Trophoblast cell (in vitro differentiated cells and primary cell): ENCODE measurements around the gene TRIM27.
A peak's percentile ranks its signal among the peaks of the same experiment; 100 is the strongest.

Source experiments
- DNase-seq, 2 donors: peaks; one replicate each; pipeline ENCODE4 v3.0.0-alpha.2; 2016
- H2AFZ ChIP-seq: 2 replicates; pipeline ENCODE4 v1.6.1; 2013; ENCODE audit warnings: low read length, moderate library complexity, mild to moderate bottlenecking; ENCODE audit not compliant: insufficient read depth, poor library complexity
- H2AK5ac ChIP-seq: 2 replicates; pipeline ENCODE4 v1.6.1; 2013; ENCODE audit warnings: mild to moderate bottlenecking, low read length
- H2BK120ac ChIP-seq: 2 replicates; pipeline ENCODE4 v1.6.1; 2013; ENCODE audit warnings: low read length, mild to moderate bottlenecking, moderate library complexity; ENCODE audit not compliant: insufficient read depth, poor library complexity
- H2BK12ac ChIP-seq: 2 replicates; pipeline ENCODE4 v1.6.1; 2013; ENCODE audit warnings: mild to moderate bottlenecking, low read length, moderate library complexity
- H2BK5ac ChIP-seq: 2 replicates; pipeline ENCODE4 v1.6.1; 2013; ENCODE audit warnings: low read length, low read depth, moderate library complexity, mild to moderate bottlenecking; ENCODE audit not compliant: poor library complexity
- H3K14ac ChIP-seq: 2 replicates; pipeline ENCODE4 v1.6.1; 2013; ENCODE audit warnings: mild to moderate bottlenecking, low read length
- H3K18ac ChIP-seq: 2 replicates; pipeline ENCODE4 v1.6.1; 2013; ENCODE audit warnings: mild to moderate bottlenecking, low read length
- H3K23ac ChIP-seq: 2 replicates; pipeline ENCODE4 v1.6.1; 2013; ENCODE audit warnings: low read length
- H3K27ac ChIP-seq: 2 replicates; pipeline ENCODE4 v1.5.1; 2013; ENCODE audit warnings: low read depth, mild to moderate bottlenecking, inconsistent platforms, low read length, moderate library complexity
- H3K27me3 ChIP-seq: 2 replicates; pipeline ENCODE4 v1.6.1; 2013; ENCODE audit warnings: inconsistent platforms, mild to moderate bottlenecking, low read length, moderate library complexity; ENCODE audit not compliant: insufficient read depth
- H3K36me3 ChIP-seq, 2 experiments: 1 replicate in 1 of 2; 2 replicates in 1 of 2; pipeline ENCODE4 v1.6.1; 2013; ENCODE audit warnings: low read length in 2 of 2, mild to moderate bottlenecking in 2 of 2, moderate library complexity in 1 of 2; ENCODE audit not compliant: insufficient read depth in 2 of 2, control insufficient read depth in 1 of 2
- H3K4ac ChIP-seq: 2 replicates; pipeline ENCODE4 v1.6.1; 2013; ENCODE audit warnings: low read depth, mild to moderate bottlenecking, low read length, moderate library complexity
- H3K4me1 ChIP-seq, 2 experiments: 1 replicate in 1 of 2; 2 replicates in 1 of 2; pipeline ENCODE4 v1.6.1; 2013; ENCODE audit warnings: low read length in 2 of 2, mild to moderate bottlenecking in 2 of 2, moderate library complexity in 1 of 2; ENCODE audit not compliant: insufficient read depth in 2 of 2, control insufficient read depth in 1 of 2
- H3K4me2 ChIP-seq: 2 replicates; pipeline ENCODE4 v1.6.1; 2013; ENCODE audit warnings: inconsistent platforms, mild to moderate bottlenecking, low read length, moderate library complexity
- H3K4me3 ChIP-seq: 2 replicates; pipeline ENCODE4 v1.5.1; 2013; ENCODE audit warnings: mild to moderate bottlenecking, low read depth, low read length, inconsistent platforms
- H3K79me1 ChIP-seq: one replicate; pipeline ENCODE4 v1.6.1; 2013; ENCODE audit warnings: low read length
- H3K79me2 ChIP-seq: 2 replicates; pipeline ENCODE4 v1.6.1; 2013; ENCODE audit warnings: low read length, mild to moderate bottlenecking; ENCODE audit not compliant: control insufficient read depth, insufficient read depth, poor library complexity
- H3K9ac ChIP-seq: 2 replicates; pipeline ENCODE4 v1.6.1; 2013; ENCODE audit warnings: mild to moderate bottlenecking, low read length
- H3K9me3 ChIP-seq: 2 replicates; pipeline ENCODE4 v1.6.1; 2013; ENCODE audit warnings: low read depth, mild to moderate bottlenecking, control low read depth, inconsistent platforms, low read length; ENCODE audit not compliant: insufficient read depth
- H4K12ac ChIP-seq: 2 replicates; pipeline ENCODE4 v1.6.1; 2013; ENCODE audit warnings: low read depth, mild to moderate bottlenecking, low read length, moderate library complexity
- H4K8ac ChIP-seq: 2 replicates; pipeline ENCODE4 v1.6.1; 2013; ENCODE audit warnings: low read depth, mild to moderate bottlenecking, low read length, moderate library complexity
- H4K91ac ChIP-seq: one replicate; pipeline ENCODE4 v1.6.1; 2013; ENCODE audit warnings: low read depth, mild to moderate bottlenecking, low read length, moderate library complexity
- WGBS: extraction: QIAGEN DNeasy Blood & Tissue Kit; methylation state at CpG from one replicate; pipeline ENCODE4 v1.1.7; 2013; ENCODE audit warnings: missing lambda C conversion rate; ENCODE audit not compliant: insufficient read length, insufficient coverage; ENCODE audit errors: extremely low coverage; 5-methylcytosine and 5-hydroxymethylcytosine counted together

TRIM27 gene

GRCh38 chr6:28898710-28898965 lies 25.1 kb downstream of the TRIM27 start:
- no peak overlapping the region for H2AFZ ChIP-seq
- no peak overlapping the region for H3K18ac ChIP-seq
- no peak overlapping the region for H2BK12ac ChIP-seq
- H4K12ac ChIP-seq = no peak overlapping the region
- H3K4me1 ChIP-seq = no peaks in the 10 kb centered on the region
- H2BK120ac ChIP-seq = no peak overlapping the region
- no peak overlapping the region for H3K27ac ChIP-seq
- H3K9me3 ChIP-seq = no peaks in the 10 kb centered on the region
- no peak overlapping the region for H3K23ac ChIP-seq
- no CpG with 5 or more reads among the region's 2 CpGs for WGBS
- H2BK5ac ChIP-seq = no peak overlapping the region
- no peak overlapping the region for H3K4ac ChIP-seq
- peaks cover 12% of the 10 kb centered on the region for H3K79me1 ChIP-seq
- peaks cover 7 to 22% of the 10 kb centered on the region in 2 experiments for H3K36me3 ChIP-seq
- no peak overlapping the region for H3K4me2 ChIP-seq
- H3K27me3 ChIP-seq = no peaks in the 10 kb centered on the region
- peaks cover 3% of the 10 kb centered on the region for H3K79me2 ChIP-seq
- no peak overlapping the region for H4K91ac ChIP-seq
- no peak overlapping the region for H3K14ac ChIP-seq
- H2AK5ac ChIP-seq = no peak overlapping the region
- H3K4me3 ChIP-seq = no peak overlapping the region
- no peak overlapping the region for H4K8ac ChIP-seq
- no peak overlapping the region for H3K9ac ChIP-seq
- no peak for DNase-seq

GRCh38 chr6:28897369-28897745 lies 26.4 kb downstream of the TRIM27 start:
- H3K4me2 ChIP-seq = peak overlapping the region; percentile 69
- H3K4me1 ChIP-seq = no peaks in the 10 kb centered on the region
- no peak overlapping the region for H2AK5ac ChIP-seq
- H3K4me3 ChIP-seq = no peak overlapping the region
- H3K27me3 ChIP-seq = no peaks in the 10 kb centered on the region
- WGBS = no CpG with 5 or more reads among the region's 1 CpG
- no peak overlapping the region for H2AFZ ChIP-seq
- no peak overlapping the region for H3K18ac ChIP-seq
- no peak overlapping the region for H2BK5ac ChIP-seq
- H2BK12ac ChIP-seq = no peak overlapping the region
- H3K9ac ChIP-seq = no peak overlapping the region
- no peak overlapping the region for H3K23ac ChIP-seq
- H3K79me2 ChIP-seq = peaks cover 3% of the 10 kb centered on the region
- no peak overlapping the region for H4K12ac ChIP-seq
- no peak overlapping the region for H3K27ac ChIP-seq
- no peak overlapping the region for H2BK120ac ChIP-seq
- H3K79me1 ChIP-seq = peaks cover 12% of the 10 kb centered on the region
- no peaks in the 10 kb centered on the region for H3K9me3 ChIP-seq
- no peak overlapping the region for H3K14ac ChIP-seq
- no peak overlapping the region for H4K91ac ChIP-seq
- no peak for DNase-seq
- peaks cover 0 to 11% of the 10 kb centered on the region in 2 experiments for H3K36me3 ChIP-seq
- no peak overlapping the region for H3K4ac ChIP-seq
- H4K8ac ChIP-seq = no peak overlapping the region

GRCh38 chr6:28896505-28897368 lies 27.0 kb downstream of the TRIM27 start:
- Histone ChIP-seq H2AFZ (peak overlapping the region; percentile 17), H3K14ac (peak overlapping the region; percentile 54), H3K18ac (peak overlapping the region; percentile 38), H3K36me3 (peaks cover 0 to 8% of the 10 kb centered on the region in 2 experiments), H3K79me2 (peaks cover 3% of the 10 kb centered on the region), H3K4ac (no peak overlapping the region), H3K4me2 (peak overlapping the region; percentile 69), H2BK120ac (peak overlapping the region; percentile 43), H4K12ac (peak overlapping the region; percentile 47), H2AK5ac (peak overlapping the region; percentile 7), H3K27me3 (no peaks in the 10 kb centered on the region), H3K23ac (no peak overlapping the region), H2BK5ac (peak overlapping the region; percentile 76), H2BK12ac (no peak overlapping the region), H3K4me1 (no peaks in the 10 kb centered on the region), H4K91ac (peak overlapping the region; percentile 73), H3K9me3 (no peaks in the 10 kb centered on the region), H3K27ac (peak overlapping the region; percentile 68), H3K79me1 (peaks cover 12% of the 10 kb centered on the region), H4K8ac (peak overlapping the region; percentile 80), H3K4me3 (peak overlapping the region; percentile 81), H3K9ac (peak overlapping the region; percentile 96)
- DNase-seq = peak; percentile 50 to 76
- WGBS = no CpG with 5 or more reads among the region's 41 CpGs

- peak overlapping the region; percentile 96 for H4K12ac ChIP-seq
- H3K27me3 ChIP-seq = no peaks in the 10 kb centered on the region
- no peak overlapping the region for H3K4ac ChIP-seq
- H3K79me1 ChIP-seq = peaks cover 12% of the 10 kb centered on the region
- H2AFZ ChIP-seq = peak overlapping the region; percentile 71
- H3K4me3 ChIP-seq = no peak overlapping the region
- H2AK5ac ChIP-seq = no peak overlapping the region
- peak overlapping the region; percentile 62 for H4K91ac ChIP-seq
- peak; percentile 98 to 100 for DNase-seq
- H3K4me2 ChIP-seq = peak overlapping the region; percentile 73
- H3K36me3 ChIP-seq = no peaks in the 10 kb centered on the region
- peak overlapping the region; percentile 69 for H2BK5ac ChIP-seq
- H2BK12ac ChIP-seq = no peak overlapping the region
- H4K8ac ChIP-seq = peak overlapping the region; percentile 98
- no CpG with 5 or more reads among the region's 27 CpGs for WGBS
- H3K9me3 ChIP-seq = no peaks in the 10 kb centered on the region
- H3K14ac ChIP-seq = peak overlapping the region; percentile 87
- peaks cover 3% of the 10 kb centered on the region for H3K79me2 ChIP-seq
- H3K9ac ChIP-seq = peak overlapping the region; percentile 77
- no peaks in the 10 kb centered on the region for H3K4me1 ChIP-seq
- no peak overlapping the region for H3K18ac ChIP-seq
- no peak overlapping the region for H2BK120ac ChIP-seq
- peak overlapping the region; percentile 79 for H3K27ac ChIP-seq
- no peak overlapping the region for H3K23ac ChIP-seq
These were observed 28.5 kb downstream of the TRIM27 start for GRCh38 chr6:28895131-28895812.
